Measurements from ENCODE around the gene TGFBR2.

Gene TGFBR2

DNA sequence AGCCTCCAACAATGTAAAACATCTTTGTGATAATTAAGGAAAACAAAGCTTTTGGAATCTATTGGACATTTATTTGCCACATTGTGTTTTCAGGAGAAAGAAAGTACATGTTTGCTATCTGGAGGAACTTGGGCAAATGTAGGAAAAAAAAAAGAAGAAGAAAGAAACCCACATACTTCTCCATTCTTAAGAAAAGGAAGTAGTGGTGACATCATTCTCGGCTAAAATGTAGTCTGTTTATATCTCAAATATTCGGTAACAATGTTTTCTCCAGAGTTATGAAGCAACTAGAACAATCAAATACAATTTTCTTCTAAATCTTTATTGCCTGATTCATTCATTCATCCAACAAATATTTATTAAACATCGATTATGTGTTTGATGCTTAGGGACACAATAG, 2.3 kb upstream of the TGFBR2 start:
- H3K9me3 ChIP-seq (ENCODE audit: severe bottlenecking) = no peaks in the 10 kb centered on the region
- TF ChIP-seq, protein P1, sequence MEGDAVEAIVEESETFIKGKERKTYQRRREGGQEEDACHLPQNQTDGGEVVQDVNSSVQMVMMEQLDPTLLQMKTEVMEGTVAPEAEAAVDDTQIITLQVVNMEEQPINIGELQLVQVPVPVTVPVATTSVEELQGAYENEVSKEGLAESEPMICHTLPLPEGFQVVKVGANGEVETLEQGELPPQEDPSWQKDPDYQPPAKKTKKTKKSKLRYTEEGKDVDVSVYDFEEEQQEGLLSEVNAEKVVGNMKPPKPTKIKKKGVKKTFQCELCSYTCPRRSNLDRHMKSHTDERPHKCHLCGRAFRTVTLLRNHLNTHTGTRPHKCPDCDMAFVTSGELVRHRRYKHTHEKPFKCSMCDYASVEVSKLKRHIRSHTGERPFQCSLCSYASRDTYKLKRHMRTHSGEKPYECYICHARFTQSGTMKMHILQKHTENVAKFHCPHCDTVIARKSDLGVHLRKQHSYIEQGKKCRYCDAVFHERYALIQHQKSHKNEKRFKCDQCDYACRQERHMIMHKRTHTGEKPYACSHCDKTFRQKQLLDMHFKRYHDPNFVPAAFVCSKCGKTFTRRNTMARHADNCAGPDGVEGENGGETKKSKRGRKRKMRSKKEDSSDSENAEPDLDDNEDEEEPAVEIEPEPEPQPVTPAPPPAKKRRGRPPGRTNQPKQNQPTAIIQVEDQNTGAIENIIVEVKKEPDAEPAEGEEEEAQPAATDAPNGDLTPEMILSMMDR (IDR thresholded peaks at IDR 0.05; ENCODE audit: low read depth, low read length) = no peak
- no peak overlapping the region for H3K27ac ChIP-seq
- H3K4me3 ChIP-seq (ENCODE audit: low read depth, low read length) = no peak overlapping the region
- H3K27me3 ChIP-seq (ENCODE audit: insufficient read depth, low read depth, severe bottlenecking) = peaks cover 13% of the 10 kb centered on the region
- H3K36me3 ChIP-seq = no peaks in the 10 kb centered on the region
- DNase-seq = no peak

DNA sequence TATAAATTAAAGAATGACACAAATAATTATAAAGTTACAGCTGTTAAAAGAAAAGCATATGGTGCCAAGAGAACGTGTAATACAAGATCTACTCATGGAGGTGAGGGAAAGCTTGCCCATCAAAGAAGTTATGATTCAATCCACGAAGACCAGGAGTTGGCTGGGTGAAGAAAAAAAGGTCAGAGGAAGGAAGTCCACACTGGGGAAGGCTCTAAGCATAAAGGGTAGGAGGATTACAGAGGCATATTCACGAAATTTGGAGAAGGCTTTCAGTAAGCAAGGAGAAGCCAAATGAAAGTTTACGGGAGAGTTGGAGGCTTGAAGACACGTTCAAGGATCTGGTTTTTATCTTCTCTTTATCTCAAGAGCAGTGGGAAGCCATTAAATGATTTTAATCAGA, 1.8 kb upstream of the TGFBR2 start:
- H3K9me3 ChIP-seq (ENCODE audit: severe bottlenecking) = no peaks in the 10 kb centered on the region

DNA sequence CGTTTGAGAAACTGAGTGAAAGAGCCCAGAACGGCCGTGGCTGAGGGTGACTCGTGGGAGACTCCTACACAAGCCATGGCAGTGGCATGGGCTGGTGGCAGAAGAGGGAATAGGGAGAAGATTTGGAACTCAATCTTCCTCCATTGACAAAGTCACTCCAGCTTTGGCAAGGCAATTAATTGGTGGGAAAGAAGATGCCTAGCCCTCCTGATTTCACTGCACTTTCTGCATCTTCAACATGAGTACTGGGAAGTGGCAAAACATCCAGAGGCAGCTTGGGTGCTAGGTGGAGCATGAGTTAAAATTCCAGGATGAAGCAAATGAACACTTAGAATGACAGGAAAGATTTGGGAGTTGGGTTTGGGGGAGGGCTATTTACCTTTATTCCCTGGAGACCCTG, 1.4 kb upstream of the TGFBR2 start:
- H3K27me3 ChIP-seq (ENCODE audit: insufficient read depth, low read depth, severe bottlenecking) = peaks cover 13% of the 10 kb centered on the region
- no peak overlapping the region for H3K27ac ChIP-seq
- no peaks in the 10 kb centered on the region for H3K9me3 ChIP-seq (ENCODE audit: severe bottlenecking)
- H3K4me3 ChIP-seq (ENCODE audit: low read depth, low read length) = no peak overlapping the region
- no peak for DNase-seq
- H3K36me3 ChIP-seq = no peaks in the 10 kb centered on the region
- TF ChIP-seq, protein P1 (IDR thresholded peaks at IDR 0.05; ENCODE audit: low read depth, low read length) = no peak

More for the DNA sequence above, 1.8 kb upstream of the TGFBR2 start:
- TF ChIP-seq, protein P1 (IDR thresholded peaks at IDR 0.05; ENCODE audit: low read depth, low read length) = no peak
- H3K4me3 ChIP-seq (ENCODE audit: low read depth, low read length) = no peak overlapping the region
- H3K27me3 ChIP-seq (ENCODE audit: insufficient read depth, low read depth, severe bottlenecking) = peaks cover 13% of the 10 kb centered on the region
- H3K27ac ChIP-seq = no peak overlapping the region
- DNase-seq = no peak
- H3K36me3 ChIP-seq = no peaks in the 10 kb centered on the region

DNA sequence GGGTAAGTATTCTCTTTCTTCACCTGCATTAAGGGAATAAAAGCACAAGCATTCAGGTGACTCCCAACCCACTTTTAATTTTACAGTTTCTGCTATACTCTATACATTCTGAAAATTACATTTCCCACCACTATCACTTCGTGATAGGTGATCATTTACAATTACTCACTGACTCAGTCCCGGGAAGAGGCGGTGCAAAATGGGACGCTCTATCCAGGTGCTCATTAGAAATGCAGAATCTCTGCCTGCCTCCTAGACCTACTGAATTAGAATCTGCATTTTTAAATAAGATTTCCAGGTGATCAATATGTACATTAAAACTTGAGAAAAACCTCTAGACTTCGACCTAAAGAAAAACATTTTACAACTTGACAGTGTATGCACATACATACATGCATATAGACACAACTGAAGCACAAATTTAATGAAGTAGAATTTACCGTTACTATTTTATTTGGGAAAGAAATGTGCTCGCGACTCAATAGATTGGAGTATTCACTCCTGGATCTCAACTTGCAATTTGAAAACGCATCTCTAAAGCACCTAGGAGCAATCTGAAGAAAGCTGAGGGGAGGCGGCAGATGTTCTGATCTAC, 598 bp upstream of the TGFBR2 start:
- no peak for DNase-seq
- Histone ChIP-seq H3K36me3 (no peaks in the 10 kb centered on the region), H3K9me3 (ENCODE audit: severe bottlenecking) (no peaks in the 10 kb centered on the region), H3K27ac (no peak overlapping the region), H3K4me3 (ENCODE audit: low read depth, low read length) (peak overlapping the region; percentile 69), H3K27me3 (ENCODE audit: insufficient read depth, low read depth, severe bottlenecking) (peaks cover 13% of the 10 kb centered on the region)
- TF ChIP-seq, protein P1 (IDR thresholded peaks at IDR 0.05; ENCODE audit: low read depth, low read length) = no peak

DNA sequence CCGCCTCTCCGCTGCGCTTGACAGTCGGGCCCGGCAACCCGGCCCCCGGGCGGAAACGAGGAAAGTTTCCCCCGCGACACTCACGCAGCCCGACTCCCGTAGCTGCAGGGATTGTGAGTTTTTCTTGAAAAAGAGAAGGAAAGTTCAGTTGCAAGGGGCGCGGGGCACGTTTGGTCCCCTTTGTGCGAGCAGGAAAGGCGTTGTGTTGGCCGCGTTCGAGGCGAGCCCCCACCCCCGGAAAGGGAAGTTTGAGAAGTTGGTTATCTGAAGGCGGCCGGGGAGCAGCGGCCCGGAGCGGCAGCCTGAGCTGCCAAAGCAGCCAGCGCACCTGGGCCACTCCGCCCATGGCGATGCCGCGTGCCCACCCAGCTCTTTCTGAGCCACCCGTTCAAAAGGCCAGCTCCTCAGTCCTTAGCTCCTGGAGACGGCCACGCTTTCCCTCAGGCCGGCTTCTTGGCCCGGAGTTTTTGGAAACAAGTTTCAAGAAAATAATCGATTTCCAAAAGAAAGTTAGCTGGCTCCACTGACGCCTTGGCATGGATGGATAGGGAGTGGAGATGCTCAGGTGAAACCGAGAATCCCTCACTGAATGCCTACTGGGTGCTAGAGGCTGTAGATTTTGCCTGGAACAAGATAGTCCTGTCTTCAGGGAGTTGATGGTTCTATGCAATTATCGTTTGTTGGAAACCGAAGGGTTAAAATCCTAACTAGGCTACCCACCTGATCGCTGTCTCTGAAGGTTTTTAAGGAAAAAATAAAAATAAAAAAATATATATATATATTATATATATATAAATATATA, 832 bp downstream of the TGFBR2 start:
- peaks cover 13% of the 10 kb centered on the region for H3K27me3 ChIP-seq (ENCODE audit: insufficient read depth, low read depth, severe bottlenecking)
- H3K9me3 ChIP-seq (ENCODE audit: severe bottlenecking) = no peaks in the 10 kb centered on the region
- H3K4me3 ChIP-seq (ENCODE audit: low read depth, low read length) = peak overlapping the region; percentile 69
- no peaks in the 10 kb centered on the region for H3K36me3 ChIP-seq
- DNase-seq = peak; percentile 14
- H3K27ac ChIP-seq = no peak overlapping the region
- TF ChIP-seq, protein P1 (IDR thresholded peaks at IDR 0.05; ENCODE audit: low read depth, low read length) = no peak

All from WERI-Rb-1 (cell line).